HG03342 (cell line): Measurements from ENCODE around the gene KCNQ1.

Experiments used
- ATAC-seq: cut with Tn5 transposase; IDR thresholded peaks from one replicate; pipeline ENCODE4 v1.9.1; 2021; ENCODE audit warnings: mild to moderate bottlenecking, moderate library complexity; ENCODE audit not compliant: unreplicated experiment

KCNQ1 gene

GRCh38 chr11:2575591-2576051 is 130.8 kb downstream of the KCNQ1 start:
- no peak for ATAC-seq

GRCh38 chr11:2576111-2576510 is 131.3 kb downstream of the KCNQ1 start:
- no peak for ATAC-seq

GRCh38 chr11:2576549-2576948 is 131.7 kb downstream of the KCNQ1 start:
- no peak for ATAC-seq

GRCh38 chr11:2577031-2577990 is 132.5 kb downstream of the KCNQ1 start:
- ATAC-seq, result no peak

- ATAC-seq, result no peak
These were observed 133.5 kb downstream of the KCNQ1 start for GRCh38 chr11:2577991-2578928.

GRCh38 chr11:2578929-2579270 is 134.1 kb downstream of the KCNQ1 start:
- ATAC-seq, result no peak

GRCh38 chr11:2579315-2580060 is 134.7 kb downstream of the KCNQ1 start:
- no peak for ATAC-seq

- no peak for ATAC-seq
These were observed 135.2 kb downstream of the KCNQ1 start for GRCh38 chr11:2580061-2580421.

GRCh38 chr11:2580571-2581001 is 135.8 kb downstream of the KCNQ1 start:
- ATAC-seq, result no peak

- no peak for ATAC-seq
These were observed 136.5 kb downstream of the KCNQ1 start for GRCh38 chr11:2581151-2581930.

- ATAC-seq, result no peak
These were observed 137.1 kb downstream of the KCNQ1 start for GRCh38 chr11:2581931-2582350.

GRCh38 chr11:2582351-2582945 is 137.6 kb downstream of the KCNQ1 start:
- no peak for ATAC-seq

GRCh38 chr11:2582946-2583604 is 138.3 kb downstream of the KCNQ1 start:
- ATAC-seq, result no peak

GRCh38 chr11:2583605-2583958 is 138.8 kb downstream of the KCNQ1 start:
- ATAC-seq, result no peak

- ATAC-seq, result no peak
These were observed 139.6 kb downstream of the KCNQ1 start for GRCh38 chr11:2584434-2584811.

GRCh38 chr11:2584812-2585565 is 140.2 kb downstream of the KCNQ1 start:
- no peak for ATAC-seq

- no peak for ATAC-seq
These were observed 140.8 kb downstream of the KCNQ1 start for GRCh38 chr11:2585566-2586086.

- no peak for ATAC-seq
These were observed 141.4 kb downstream of the KCNQ1 start for GRCh38 chr11:2586087-2586792.
